ENCODE results near the gene PRXL2A. TPM values are rescaled to one million over a fixed set of nuclear protein-coding genes. Genes with fewer than 3 reads are reported as not detected.
"Not testable (repeated sequence)": the region's sequence is repeated elsewhere in the genome, so short reads cannot be mapped to it uniquely, and the experiment has no call there.

The PRXL2A gene
- polyA plus RNA-seq, 1 of the 3 experiments (the other 2 are of a cell fraction): 15.6 TPM

- TF ChIP-seq ZBTB33 (IDR thresholded peaks at IDR 0.05; ENCODE audit: borderline replicate concordance, low read depth): no peak
- no peak for TF ChIP-seq RCOR1 (IDR thresholded peaks at IDR 0.05; ENCODE audit: low read length)
- TF ChIP-seq SIN3A (IDR thresholded peaks at IDR 0.05; ENCODE audit: borderline replicate concordance, low read depth, low read length): no peak
- TF ChIP-seq RFX5 (IDR thresholded peaks at IDR 0.05; ENCODE audit: low read length): no peak
- no peak for TF ChIP-seq USF2 (IDR thresholded peaks at IDR 0.05; ENCODE audit: borderline replicate concordance, low read depth, low read length)
- TF ChIP-seq FOSL2 (IDR thresholded peaks at IDR 0.05; ENCODE audit: borderline replicate concordance, low read depth): no peak
- TF ChIP-seq GATA2 (CRISPR knock-in tag; IDR thresholded peaks at IDR 0.05): no peak
Observed at GRCh38 chr10:80416479-80417098, 8.2 kb downstream of the PRXL2A start (continued).

GRCh38 chr10:80417256-80417655, 8.9 kb downstream of the PRXL2A start:
- H3K36me3 ChIP-seq (replicated peaks in 1 of 2; ENCODE audit: control insufficient read depth in 1 of 2, insufficient read depth in 2 of 2, low read length in 1 of 2); H3K4me2 ChIP-seq; H3F3A ChIP-seq (replicated peaks; ENCODE audit: insufficient read depth); H3K27ac ChIP-seq (ENCODE audit: low read depth in 2 of 2, low read length in 1 of 2); H3K79me2 ChIP-seq (ENCODE audit: insufficient read depth); POLR2A ChIA-PET; DNase-seq; H3K9ac ChIP-seq; H3K9me2 ChIP-seq; H3K4me3 ChIP-seq (ENCODE audit: low read depth in 2 of 2, low read length in 1 of 2); H4K20me1 ChIP-seq (ENCODE audit: insufficient read depth); H2AFZ ChIP-seq (ENCODE audit: low read depth); H3K27me3 ChIP-seq (ENCODE audit: insufficient read depth); H3K9me3 ChIP-seq: not testable (repeated sequence)
- peaks cover 13 to 57% of the 10 kb centered on the region in 2 experiments; a peak in 2 of 4 replicates for H3K4me1 ChIP-seq (ENCODE audit: control insufficient read depth in 1 of 2, insufficient read depth in 2 of 2, low read depth in 1 of 2, low read length in 1 of 2)
- 87% methylated on average over 6 of the region's 6 CpGs for WGBS (ENCODE audit: low lambda C conversion rate)
- CTCF ChIA-PET: interaction anchor here (2.0 kb wide), 1 partner anchor 88 kb away, joined by 8 read pairs; no protein-coding TSS in a partner anchor

- Histone ChIP-seq H3K4me1 (ENCODE audit: control insufficient read depth in 1 of 2, insufficient read depth in 2 of 2, low read depth in 1 of 2, low read length in 1 of 2) (peaks cover 0 to 22% of the 10 kb centered on the region in 2 experiments; a peak in 1 of 4 replicates), H3K4me2 (no peak overlapping the region), H3K9me3 (no peaks in the 10 kb centered on the region), H3K79me2 (ENCODE audit: insufficient read depth) (no peaks in the 10 kb centered on the region), H3F3A (replicated peaks; ENCODE audit: insufficient read depth) (no peaks in the 10 kb centered on the region), H3K27ac (ENCODE audit: low read depth in 2 of 2, low read length in 1 of 2) (no peak overlapping the region), H3K36me3 (replicated peaks in 1 of 2; ENCODE audit: control insufficient read depth in 1 of 2, insufficient read depth in 2 of 2, low read length in 1 of 2) (peaks cover 0 to 26% of the 10 kb centered on the region in 2 experiments), H2AFZ (ENCODE audit: low read depth) (no peak overlapping the region), H3K9me2 (no peaks in the 10 kb centered on the region), H3K27me3 (ENCODE audit: insufficient read depth) (no peaks in the 10 kb centered on the region), H3K4me3 (ENCODE audit: low read depth in 2 of 2, low read length in 1 of 2) (no peak overlapping the region), H3K9ac (no peak overlapping the region), H4K20me1 (ENCODE audit: insufficient read depth) (no peaks in the 10 kb centered on the region)
- no peak for DNase-seq
- ChIA-PET POLR2A (interaction anchor here (1.6 kb wide), 1 partner anchor 13 kb away, joined by 5 read pairs; no protein-coding TSS in a partner anchor), CTCF (interaction anchor here (0.9 to 5.6 kb wide), 5 partner anchors 9 to 243 kb away, joined by 3 to 21 read pairs (median 5); no protein-coding TSS in a partner anchor)
- WGBS (ENCODE audit: low lambda C conversion rate): 93% methylated on average over 4 of the region's 5 CpGs
- TF ChIP-seq TAF1 (IDR thresholded peaks at IDR 0.05; ENCODE audit: borderline replicate concordance, low read depth, low read length): no peak
- TF ChIP-seq TEAD4 (IDR thresholded peaks at IDR 0.05; ENCODE audit: borderline replicate concordance, insufficient read depth): no peak
- no peak for TF ChIP-seq RCOR1 (IDR thresholded peaks at IDR 0.05; ENCODE audit: low read length)
- no peak for TF ChIP-seq ELF1 (IDR thresholded peaks at IDR 0.05)
- no peak for TF ChIP-seq GABPA (IDR thresholded peaks at IDR 0.05; ENCODE audit: low read depth)
- TF ChIP-seq EZH2phosphoT487 (IDR thresholded peaks at IDR 0.05; ENCODE audit: borderline replicate concordance, low read depth): no peak
- TF ChIP-seq MAX (IDR thresholded peaks at IDR 0.05; ENCODE audit: low read depth): no peak
- no peak for TF ChIP-seq YY1 (IDR thresholded peaks at IDR 0.05; ENCODE audit: low read depth)
- TF ChIP-seq SMC3 (IDR thresholded peaks at IDR 0.05; ENCODE audit: low read depth, low read length): no peak
- TF ChIP-seq JUND (IDR thresholded peaks at IDR 0.05): no peak
- TF ChIP-seq TCF12 (IDR thresholded peaks at IDR 0.05): no peak
- TF ChIP-seq PBX3 (IDR thresholded peaks at IDR 0.05): no peak
- no peak for TF ChIP-seq RAD21 (IDR thresholded peaks at IDR 0.05; ENCODE audit: low read length)
- TF ChIP-seq NFIC (IDR thresholded peaks at IDR 0.05; ENCODE audit: borderline replicate concordance): no peak
- TF ChIP-seq IRF3 (IDR thresholded peaks at IDR 0.05; ENCODE audit: low read depth, low read length): no peak
- no peak for TF ChIP-seq GATA2 (CRISPR knock-in tag; IDR thresholded peaks at IDR 0.05)
Observed at GRCh38 chr10:80421050-80421706, 12.8 kb downstream of the PRXL2A start.

Data from SK-N-SH (cell line).